Mesendoderm (in vitro differentiated cells): ENCODE results near the gene SLC2A13.

ENCODE experiments used
- DNase-seq: peaks from one replicate; pipeline ENCODE4 v3.0.0; 2013
- H2AK5ac ChIP-seq: 2 replicates; pipeline ENCODE4 v1.6.1; 2013; ENCODE audit warnings: low read length, inconsistent platforms
- H2BK120ac ChIP-seq: 2 replicates; pipeline ENCODE4 v1.6.1; 2013; ENCODE audit warnings: low read depth, mild to moderate bottlenecking, low read length, moderate library complexity, mixed read lengths
- H2BK15ac ChIP-seq: replicated peaks from 2 replicates; pipeline ENCODE4 v1.6.1; 2013; ENCODE audit warnings: low read depth, mild to moderate bottlenecking, moderate library complexity
- H2BK5ac ChIP-seq: 2 replicates; pipeline ENCODE4 v1.6.1; 2013; ENCODE audit warnings: low read length, inconsistent platforms
- H3K18ac ChIP-seq: 2 replicates; pipeline ENCODE4 v1.6.1; 2013; ENCODE audit warnings: mild to moderate bottlenecking, low read length, mixed read lengths
- H3K23ac ChIP-seq: one replicate; pipeline ENCODE4 v1.6.1; 2013; ENCODE audit warnings: low read length
- H3K27ac ChIP-seq: 2 replicates; pipeline ENCODE4 v1.5.1; 2013; ENCODE audit warnings: low read depth, mild to moderate bottlenecking, inconsistent platforms, low read length, moderate library complexity
- H3K27me3 ChIP-seq: 2 replicates; pipeline ENCODE4 v1.6.1; 2013; ENCODE audit warnings: low read length, control low read depth, mild to moderate bottlenecking, inconsistent platforms; ENCODE audit not compliant: insufficient read depth, poor library complexity
- H3K36me3 ChIP-seq: 2 replicates; pipeline ENCODE4 v1.6.1; 2013; ENCODE audit warnings: low read length, inconsistent platforms; ENCODE audit not compliant: control insufficient read depth, insufficient read depth
- H3K4ac ChIP-seq: one replicate; pipeline ENCODE4 v1.6.1; 2013; ENCODE audit warnings: low read depth, mild to moderate bottlenecking, low read length, moderate library complexity
- H3K4me1 ChIP-seq: 2 replicates; pipeline ENCODE4 v1.6.1; 2013; ENCODE audit warnings: low read depth, low read length, inconsistent platforms; ENCODE audit not compliant: control insufficient read depth
- H3K4me2 ChIP-seq: 2 replicates; pipeline ENCODE4 v1.6.1; 2013; ENCODE audit warnings: low read length
- H3K4me3 ChIP-seq: 2 replicates; pipeline ENCODE4 v1.5.1; 2013; ENCODE audit warnings: mild to moderate bottlenecking, low read length
- H3K56ac ChIP-seq: one replicate; pipeline ENCODE4 v1.6.1; 2013; ENCODE audit warnings: low read length
- H3K79me1 ChIP-seq: 2 replicates; pipeline ENCODE4 v1.6.1; 2013; ENCODE audit warnings: low read length, inconsistent platforms
- H3K79me2 ChIP-seq: 2 replicates; pipeline ENCODE4 v1.6.1; 2013; ENCODE audit warnings: mild to moderate bottlenecking, low read length; ENCODE audit not compliant: control insufficient read depth, insufficient read depth
- H3K9ac ChIP-seq: 2 replicates; pipeline ENCODE4 v1.6.1; 2013; ENCODE audit warnings: low read length, inconsistent platforms
- H4K5ac ChIP-seq: one replicate; pipeline ENCODE4 v1.6.1; 2013; ENCODE audit warnings: low read length
- H4K8ac ChIP-seq: one replicate; pipeline ENCODE4 v1.6.1; 2013; ENCODE audit warnings: low read depth, mild to moderate bottlenecking, control low read depth, low read length, moderate library complexity
- WGBS: extraction: QIAGEN DNeasy Blood & Tissue Kit; methylation state at CpG from one replicate; pipeline ENCODE4 v1.1.7; 2013; ENCODE audit warnings: low lambda C conversion rate, missing lambda C conversion rate; ENCODE audit not compliant: insufficient coverage; ENCODE audit errors: extremely low coverage; 5-methylcytosine and 5-hydroxymethylcytosine counted together

The SLC2A13 gene

DNA sequence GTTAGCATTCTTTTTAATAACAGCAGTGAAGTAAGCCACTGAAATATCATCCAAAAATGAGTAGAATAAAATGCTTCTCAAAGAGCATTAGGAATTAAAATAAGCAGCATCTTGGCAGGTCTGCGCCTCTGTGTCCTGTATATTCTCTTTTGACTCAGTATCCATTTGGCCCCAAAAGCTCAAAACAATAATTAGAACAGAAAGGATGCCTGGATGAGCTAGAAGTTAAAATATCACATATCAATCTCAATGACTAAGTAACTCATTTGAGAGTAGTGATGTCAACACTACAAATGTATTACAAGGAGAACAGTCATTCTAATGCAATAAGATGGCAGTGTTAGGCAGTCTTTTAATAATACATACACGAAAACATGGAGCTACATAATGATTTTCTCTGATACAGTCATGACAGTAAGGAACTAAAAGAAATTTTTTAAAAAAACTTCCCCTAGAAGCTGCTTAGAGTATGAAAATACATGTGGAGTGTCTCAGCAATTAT lies 325.4 kb downstream of the SLC2A13 start:
- Histone ChIP-seq H3K9ac (no peak overlapping the region), H3K4me2 (no peak overlapping the region), H2BK120ac (no peak overlapping the region), H3K23ac (no peak overlapping the region), H3K27me3 (no peaks in the 10 kb centered on the region), H4K5ac (no peak overlapping the region), H3K27ac (no peak overlapping the region), H3K4me1 (no peaks in the 10 kb centered on the region), H2BK15ac (no peak overlapping the region), H3K79me2 (no peaks in the 10 kb centered on the region), H3K36me3 (no peaks in the 10 kb centered on the region), H4K8ac (no peak overlapping the region), H3K4ac (no peak overlapping the region), H3K4me3 (no peak overlapping the region), H2AK5ac (no peak overlapping the region), H3K79me1 (no peaks in the 10 kb centered on the region), H3K18ac (no peak overlapping the region), H3K56ac (no peak overlapping the region), H2BK5ac (no peak overlapping the region)
- DNase-seq, result no peak
- no CpG with 5 or more reads among the region's 2 CpGs for WGBS

DNA sequence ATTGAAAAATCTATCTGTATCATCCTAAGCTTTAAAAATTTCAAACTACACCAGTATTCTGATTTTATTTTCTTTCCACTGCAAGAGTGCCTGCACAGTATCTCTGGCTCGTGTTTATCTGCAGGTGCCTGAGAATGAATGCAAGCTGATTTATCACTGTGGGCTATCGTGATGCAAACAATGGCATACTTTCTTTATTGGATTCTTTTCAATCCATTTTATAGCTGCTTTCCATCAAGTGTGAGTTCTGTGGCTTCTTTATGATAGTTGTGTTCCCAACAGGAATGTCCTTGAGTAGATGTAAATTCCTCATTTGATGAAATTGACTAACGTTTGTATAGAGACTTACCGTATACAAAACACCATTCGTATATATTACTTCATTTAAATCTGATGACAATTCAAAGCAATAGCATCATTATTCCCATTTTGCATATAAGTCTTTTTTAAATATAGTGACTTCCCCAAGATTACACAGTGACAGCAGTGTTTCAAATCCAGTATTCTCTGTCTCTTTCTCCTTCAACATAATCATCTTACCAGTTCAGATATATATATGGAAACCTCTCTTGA lies 326.0 kb downstream of the SLC2A13 start:
- no peak overlapping the region for H3K27ac ChIP-seq
- H3K36me3 ChIP-seq, result no peaks in the 10 kb centered on the region
- no peak overlapping the region for H3K9ac ChIP-seq
- H3K4me2 ChIP-seq, result no peak overlapping the region
- no peak overlapping the region for H2BK15ac ChIP-seq
- no peak overlapping the region for H3K4me3 ChIP-seq
- no peak overlapping the region for H4K8ac ChIP-seq
- no peak for DNase-seq
- WGBS, result 100% methylated on average over 2 of the region's 5 CpGs
- no peaks in the 10 kb centered on the region for H3K79me2 ChIP-seq
- no peak overlapping the region for H3K18ac ChIP-seq
- no peaks in the 10 kb centered on the region for H3K79me1 ChIP-seq
- H3K4ac ChIP-seq, result no peak overlapping the region
- H3K56ac ChIP-seq, result no peak overlapping the region
- H2AK5ac ChIP-seq, result no peak overlapping the region
- no peak overlapping the region for H4K5ac ChIP-seq
- no peak overlapping the region for H2BK5ac ChIP-seq
- no peaks in the 10 kb centered on the region for H3K27me3 ChIP-seq
- no peaks in the 10 kb centered on the region for H3K4me1 ChIP-seq
- no peak overlapping the region for H2BK120ac ChIP-seq
- no peak overlapping the region for H3K23ac ChIP-seq

DNA sequence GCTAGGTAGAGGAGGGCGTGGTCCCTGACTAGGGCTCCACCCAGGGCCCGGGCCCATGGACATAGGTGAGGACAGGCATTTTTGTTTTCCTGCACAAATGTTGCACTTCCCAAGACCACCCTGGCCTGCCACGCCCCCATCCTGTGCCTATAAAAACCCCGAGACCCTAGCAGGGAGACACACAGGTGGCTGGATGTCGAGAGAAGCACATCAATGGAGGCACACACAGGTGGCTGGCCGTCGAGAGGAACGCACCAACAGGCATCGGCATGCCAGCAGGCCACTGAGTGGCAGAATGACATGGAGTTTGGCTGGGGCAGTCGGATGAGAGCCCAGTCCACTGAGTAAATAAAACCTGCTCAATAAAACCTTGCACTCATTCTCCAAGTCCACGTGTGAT lies 328.4 kb downstream of the SLC2A13 start:
- H3K23ac ChIP-seq, result no peak overlapping the region
- H2BK5ac ChIP-seq, result no peak overlapping the region
- H3K4me1 ChIP-seq, result no peaks in the 10 kb centered on the region
- H4K8ac ChIP-seq, result no peak overlapping the region
- H3K27me3 ChIP-seq, result no peaks in the 10 kb centered on the region
- no peaks in the 10 kb centered on the region for H3K79me2 ChIP-seq
- H3K4ac ChIP-seq, result no peak overlapping the region
- no peak overlapping the region for H4K5ac ChIP-seq
- H2AK5ac ChIP-seq, result no peak overlapping the region
- no CpG with 5 or more reads among the region's 11 CpGs for WGBS
- H3K79me1 ChIP-seq, result no peaks in the 10 kb centered on the region
- H3K56ac ChIP-seq, result no peak overlapping the region
- no peak overlapping the region for H2BK120ac ChIP-seq
- H3K36me3 ChIP-seq, result no peaks in the 10 kb centered on the region
- no peak overlapping the region for H3K9ac ChIP-seq
- H2BK15ac ChIP-seq, result no peak overlapping the region
- H3K18ac ChIP-seq, result no peak overlapping the region
- no peak for DNase-seq
- no peak overlapping the region for H3K4me2 ChIP-seq
- H3K4me3 ChIP-seq, result no peak overlapping the region
- H3K27ac ChIP-seq, result no peak overlapping the region

DNA sequence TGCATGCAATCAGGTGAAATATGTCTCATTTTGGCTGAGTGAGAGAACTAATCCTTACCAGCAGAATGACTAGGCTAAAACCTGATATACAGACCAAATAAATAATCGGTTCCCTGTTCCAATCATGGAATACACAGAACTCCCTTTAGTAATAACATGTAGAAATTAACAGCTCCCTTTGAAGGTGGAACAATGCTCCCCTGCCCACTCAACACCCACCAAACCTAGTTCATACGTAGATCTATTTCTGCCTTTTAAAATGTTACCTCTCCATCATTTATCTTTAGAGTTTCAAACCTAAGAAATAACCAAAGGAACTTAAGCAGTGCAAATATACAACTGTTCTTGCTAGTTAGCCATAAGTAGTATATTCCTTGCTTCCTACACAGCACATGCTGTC lies 332.6 kb downstream of the SLC2A13 start:
- H3K18ac ChIP-seq, result no peak overlapping the region
- H3K27ac ChIP-seq, result no peak overlapping the region
- no peak overlapping the region for H4K8ac ChIP-seq
- no peaks in the 10 kb centered on the region for H3K79me1 ChIP-seq
- H3K27me3 ChIP-seq, result no peaks in the 10 kb centered on the region
- H3K56ac ChIP-seq, result no peak overlapping the region
- no peak overlapping the region for H4K5ac ChIP-seq
- H3K9ac ChIP-seq, result no peak overlapping the region
- H2BK5ac ChIP-seq, result no peak overlapping the region
- H2BK15ac ChIP-seq, result no peak overlapping the region
- no peak overlapping the region for H3K23ac ChIP-seq
- no peaks in the 10 kb centered on the region for H3K79me2 ChIP-seq
- H3K4me1 ChIP-seq, result no peaks in the 10 kb centered on the region
- H2AK5ac ChIP-seq, result no peak overlapping the region
- no peak overlapping the region for H3K4me2 ChIP-seq
- H3K4me3 ChIP-seq, result no peak overlapping the region
- no peak overlapping the region for H3K4ac ChIP-seq
- no peak overlapping the region for H2BK120ac ChIP-seq
- no CpG with 5 or more reads among the region's 2 CpGs for WGBS
- DNase-seq, result no peak
- H3K36me3 ChIP-seq, result no peaks in the 10 kb centered on the region

DNA sequence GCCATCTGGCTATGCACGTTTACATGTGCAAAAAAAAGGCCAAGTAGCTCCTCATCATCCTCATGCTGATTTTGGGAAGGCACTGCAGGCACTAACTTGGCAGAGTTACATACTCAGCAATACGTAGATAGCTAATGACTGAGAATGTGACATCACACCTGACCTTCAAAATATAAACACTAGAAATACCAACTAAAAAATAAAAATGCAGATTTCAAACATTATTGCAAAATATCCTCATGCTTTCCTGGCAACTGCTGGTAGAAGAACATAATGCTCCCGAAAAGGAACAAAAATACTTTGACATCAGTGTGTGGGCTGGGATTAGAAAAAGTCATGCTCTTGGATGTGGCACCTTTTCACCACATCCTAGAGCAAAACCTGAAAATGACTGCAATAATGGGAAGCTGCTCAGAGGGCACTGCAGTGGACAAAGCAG lies 333.0 kb downstream of the SLC2A13 start:
- Histone ChIP-seq H4K5ac (no peak overlapping the region), H3K4me3 (no peak overlapping the region), H2BK120ac (no peak overlapping the region), H3K4ac (no peak overlapping the region), H3K18ac (no peak overlapping the region), H3K27me3 (no peaks in the 10 kb centered on the region), H3K4me2 (no peak overlapping the region), H3K36me3 (no peaks in the 10 kb centered on the region), H2BK15ac (no peak overlapping the region), H3K79me1 (no peaks in the 10 kb centered on the region), H3K79me2 (no peaks in the 10 kb centered on the region), H2BK5ac (no peak overlapping the region), H3K27ac (no peak overlapping the region), H3K9ac (no peak overlapping the region), H3K23ac (no peak overlapping the region), H2AK5ac (no peak overlapping the region), H4K8ac (no peak overlapping the region), H3K4me1 (no peaks in the 10 kb centered on the region), H3K56ac (no peak overlapping the region)
- no CpG with 5 or more reads among the region's 3 CpGs for WGBS
- DNase-seq, result no peak

DNA sequence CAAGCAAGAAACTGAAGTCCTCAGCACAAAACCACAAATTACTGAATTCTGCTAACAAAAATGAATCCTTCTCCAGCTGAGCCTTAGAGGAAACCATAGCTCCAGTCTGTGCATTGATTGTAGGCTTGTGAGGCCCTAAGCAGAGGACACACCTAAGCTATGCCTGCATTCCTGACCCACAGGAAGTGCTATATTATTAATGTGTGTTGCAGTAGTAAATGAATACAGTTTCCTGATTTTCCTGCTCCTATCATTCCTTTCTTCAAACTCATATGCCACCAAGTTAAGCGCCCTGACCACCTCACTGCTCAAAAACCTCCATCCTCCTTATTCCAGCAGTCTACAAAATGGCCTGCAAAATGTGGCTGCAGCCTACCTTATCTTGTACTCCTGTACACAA lies 334.4 kb downstream of the SLC2A13 start:
- no peak overlapping the region for H4K5ac ChIP-seq
- no peak overlapping the region for H2BK15ac ChIP-seq
- no peaks in the 10 kb centered on the region for H3K79me1 ChIP-seq
- H3K4me3 ChIP-seq, result no peak overlapping the region
- H3K18ac ChIP-seq, result no peak overlapping the region
- H3K4me2 ChIP-seq, result no peak overlapping the region
- no CpG with 5 or more reads among the region's 1 CpG for WGBS
- no peak overlapping the region for H3K27ac ChIP-seq
- H3K4me1 ChIP-seq, result no peaks in the 10 kb centered on the region
- no peak overlapping the region for H2AK5ac ChIP-seq
- no peaks in the 10 kb centered on the region for H3K27me3 ChIP-seq
- H3K23ac ChIP-seq, result no peak overlapping the region
- no peak for DNase-seq
- H3K9ac ChIP-seq, result no peak overlapping the region
- H3K36me3 ChIP-seq, result no peaks in the 10 kb centered on the region
- H3K79me2 ChIP-seq, result no peaks in the 10 kb centered on the region
- H2BK5ac ChIP-seq, result no peak overlapping the region
- H2BK120ac ChIP-seq, result no peak overlapping the region
- H3K56ac ChIP-seq, result no peak overlapping the region
- H3K4ac ChIP-seq, result no peak overlapping the region
- no peak overlapping the region for H4K8ac ChIP-seq
